ENCODE data around the gene RIPPLY1.

The RIPPLY1 gene

GRCh38 chrX:106948641-106949040, 45.5 kb upstream of the RIPPLY1 start:
- DNase-seq (ENCODE audit: low read depth): no peak
- TF ChIP-seq MAX (IDR thresholded peaks at IDR 0.05; ENCODE audit: low read depth, low read length) (no peak), CTCF (IDR thresholded peaks at IDR 0.05; ENCODE audit: low read depth, low read length) (no peak), POLR2A (IDR thresholded peaks at IDR 0.05; ENCODE audit: extremely low read depth, insufficient read length) (no peak), MYC (IDR thresholded peaks at IDR 0.05; ENCODE audit: low read depth, low read length) (no peak)
- no peak overlapping the region for H3K4me3 ChIP-seq (ENCODE audit: low read depth, low read length)

GRCh38 chrX:106946464-106946863, 43.3 kb upstream of the RIPPLY1 start:
- TF ChIP-seq POLR2A (IDR thresholded peaks at IDR 0.05; ENCODE audit: extremely low read depth, insufficient read length) (no peak), CTCF (IDR thresholded peaks at IDR 0.05; ENCODE audit: low read depth, low read length) (no peak), MYC (IDR thresholded peaks at IDR 0.05; ENCODE audit: low read depth, low read length) (no peak)
- H3K4me3 ChIP-seq (ENCODE audit: low read depth, low read length): no peak overlapping the region
- no peak for DNase-seq (ENCODE audit: low read depth)

GRCh38 chrX:106940068-106940467, 36.9 kb upstream of the RIPPLY1 start:
- no peak overlapping the region for H3K4me3 ChIP-seq (ENCODE audit: low read depth, low read length)
- TF ChIP-seq MYC (IDR thresholded peaks at IDR 0.05; ENCODE audit: low read depth, low read length): no peak
- no peak for TF ChIP-seq POLR2A (IDR thresholded peaks at IDR 0.05; ENCODE audit: extremely low read depth, insufficient read length)
- TF ChIP-seq MAX (IDR thresholded peaks at IDR 0.05; ENCODE audit: low read depth, low read length): no peak
- no peak for TF ChIP-seq CTCF (IDR thresholded peaks at IDR 0.05; ENCODE audit: low read depth, low read length)
- no peak for DNase-seq (ENCODE audit: low read depth)

GRCh38 chrX:106939566-106939965, 36.4 kb upstream of the RIPPLY1 start:
- no peak for DNase-seq (ENCODE audit: low read depth)
- TF ChIP-seq CTCF (IDR thresholded peaks at IDR 0.05; ENCODE audit: low read depth, low read length) (no peak), MYC (IDR thresholded peaks at IDR 0.05; ENCODE audit: low read depth, low read length) (no peak), POLR2A (IDR thresholded peaks at IDR 0.05; ENCODE audit: extremely low read depth, insufficient read length) (no peak), MAX (IDR thresholded peaks at IDR 0.05; ENCODE audit: low read depth, low read length) (no peak)
- no peak overlapping the region for H3K4me3 ChIP-seq (ENCODE audit: low read depth, low read length)

- TF ChIP-seq POLR2A (IDR thresholded peaks at IDR 0.05; ENCODE audit: extremely low read depth, insufficient read length) (no peak), CTCF (IDR thresholded peaks at IDR 0.05; ENCODE audit: low read depth, low read length) (no peak), MYC (IDR thresholded peaks at IDR 0.05; ENCODE audit: low read depth, low read length) (no peak)
- no peak overlapping the region for H3K4me3 ChIP-seq (ENCODE audit: low read depth, low read length)
- no peak for DNase-seq (ENCODE audit: low read depth)
These were observed 33.1 kb upstream of the RIPPLY1 start for GRCh38 chrX:106936246-106936645.

- no peak for DNase-seq (ENCODE audit: low read depth)
- no peak overlapping the region for H3K4me3 ChIP-seq (ENCODE audit: low read depth, low read length)
- TF ChIP-seq CTCF (IDR thresholded peaks at IDR 0.05; ENCODE audit: low read depth, low read length) (no peak), POLR2A (IDR thresholded peaks at IDR 0.05; ENCODE audit: extremely low read depth, insufficient read length) (no peak), MAX (IDR thresholded peaks at IDR 0.05; ENCODE audit: low read depth, low read length) (no peak), MYC (IDR thresholded peaks at IDR 0.05; ENCODE audit: low read depth, low read length) (no peak)
These were observed 32.0 kb upstream of the RIPPLY1 start for GRCh38 chrX:106935175-106935574.

Measured in NB4 (cell line).